SU-DHL-6 (cell line): ENCODE data around the gene MX1.

Experiments
- EZH2phosphoT487 ChIP-seq: fragments of 200-600 bp; sonication (generic), shearing (Covaris generic); conservative IDR thresholded peaks from 2 replicates; pipeline ENCODE4 v1.6.1; 2018; ENCODE audit warnings: mild to moderate bottlenecking, antibody characterized with exemption, low read length, moderate library complexity, mixed read lengths
- TF ChIP-seq, protein P1 (sequence below): fragments of 200-600 bp; sonication (generic); IDR thresholded peaks from one replicate; pipeline ENCODE4 v1.5.1; 2017; ENCODE audit warnings: antibody characterized with exemption, mild to moderate bottlenecking, low read length, moderate library complexity; ENCODE audit not compliant: insufficient read depth, poor library complexity, severe bottlenecking

DNA sequence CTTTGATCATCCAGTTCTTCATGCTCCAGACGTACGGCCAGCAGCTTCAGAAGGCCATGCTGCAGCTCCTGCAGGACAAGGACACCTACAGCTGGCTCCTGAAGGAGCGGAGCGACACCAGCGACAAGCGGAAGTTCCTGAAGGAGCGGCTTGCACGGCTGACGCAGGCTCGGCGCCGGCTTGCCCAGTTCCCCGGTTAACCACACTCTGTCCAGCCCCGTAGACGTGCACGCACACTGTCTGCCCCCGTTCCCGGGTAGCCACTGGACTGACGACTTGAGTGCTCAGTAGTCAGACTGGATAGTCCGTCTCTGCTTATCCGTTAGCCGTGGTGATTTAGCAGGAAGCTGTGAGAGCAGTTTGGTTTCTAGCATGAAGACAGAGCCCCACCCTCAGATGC is 32.5 kb downstream of the MX1 start:
- TF ChIP-seq, protein P1, sequence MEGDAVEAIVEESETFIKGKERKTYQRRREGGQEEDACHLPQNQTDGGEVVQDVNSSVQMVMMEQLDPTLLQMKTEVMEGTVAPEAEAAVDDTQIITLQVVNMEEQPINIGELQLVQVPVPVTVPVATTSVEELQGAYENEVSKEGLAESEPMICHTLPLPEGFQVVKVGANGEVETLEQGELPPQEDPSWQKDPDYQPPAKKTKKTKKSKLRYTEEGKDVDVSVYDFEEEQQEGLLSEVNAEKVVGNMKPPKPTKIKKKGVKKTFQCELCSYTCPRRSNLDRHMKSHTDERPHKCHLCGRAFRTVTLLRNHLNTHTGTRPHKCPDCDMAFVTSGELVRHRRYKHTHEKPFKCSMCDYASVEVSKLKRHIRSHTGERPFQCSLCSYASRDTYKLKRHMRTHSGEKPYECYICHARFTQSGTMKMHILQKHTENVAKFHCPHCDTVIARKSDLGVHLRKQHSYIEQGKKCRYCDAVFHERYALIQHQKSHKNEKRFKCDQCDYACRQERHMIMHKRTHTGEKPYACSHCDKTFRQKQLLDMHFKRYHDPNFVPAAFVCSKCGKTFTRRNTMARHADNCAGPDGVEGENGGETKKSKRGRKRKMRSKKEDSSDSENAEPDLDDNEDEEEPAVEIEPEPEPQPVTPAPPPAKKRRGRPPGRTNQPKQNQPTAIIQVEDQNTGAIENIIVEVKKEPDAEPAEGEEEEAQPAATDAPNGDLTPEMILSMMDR: no peak
- TF ChIP-seq EZH2phosphoT487: no peak
